A549 (cell line): ENCODE results near the gene HNF1B. TPM values are rescaled to one million over a fixed set of nuclear protein-coding genes. Genes with fewer than 3 reads are reported as not detected.

Experiments
- ATAC-seq, 2 experiments: fragments of 200-7000 bp in 1 of 2; fragments of >200 bp in 1 of 2; cut with Nextera tagmentation in 1 of 2; cut with Tn5 transposase in 1 of 2; 3 replicates each; pipeline versions ENCODE4 v1.8.0 to v1.9.1; 2018 to 2020; ENCODE audit warnings: mild to moderate bottlenecking in 1 of 2, moderate library complexity in 1 of 2
- CTCF ChIA-PET: fragments of 300-600 bp; sonication (Branson Sonifier 250); formaldehyde crosslinking; extraction: SDS; loops from one replicate; lab custom pipeline; 2021; ENCODE audit warnings: antibody characterized with exemption, inconsistent platforms; lab: Yijun Ruan, JAX
- POLR2A ChIA-PET: fragments of 350-600 bp; formaldehyde crosslinking; extraction: SDS; loops from one replicate; lab custom pipeline; 2021; ENCODE audit warnings: antibody characterized with exemption, inconsistent platforms; lab: Yijun Ruan, JAX
- DNase-seq, 2 experiments: peaks; one replicate each; pipeline versions ENCODE4 v3.0.0 to v3.0.0-alpha.2; 2011 to 2016; ENCODE audit warnings: low read depth in 1 of 2, low spot score in 1 of 2
- FAIRE-seq: peaks from 2 replicates; lab custom pipeline; 2011; peaks lifted over from hg19 to GRCh38; lab: Jason Lieb, UNC
- H3K27ac ChIP-seq, 2 experiments: fragments of >200 bp; sonication (Bioruptor Twin); formaldehyde crosslinking; 3 replicates each; pipeline ENCODE4 v1.5.1; 2016 to 2017
- H3K4me1 ChIP-seq: fragments of >200 bp; sonication (Bioruptor Twin); formaldehyde crosslinking; 3 replicates; pipeline ENCODE4 v1.6.1; 2016
- H3K4me2 ChIP-seq: fragments of >200 bp; sonication (Bioruptor Twin); formaldehyde crosslinking; 3 replicates; pipeline ENCODE4 v1.6.1; 2016
- H3K4me3 ChIP-seq: fragments of >200 bp; sonication (Bioruptor Twin); formaldehyde crosslinking; 3 replicates; pipeline ENCODE4 v1.5.1; 2016
- H3K9me3 ChIP-seq: fragments of >200 bp; sonication (Bioruptor Twin); formaldehyde crosslinking; 3 replicates; pipeline ENCODE4 v1.6.1; 2016
- CBX2 ChIP-seq: fragments of 200-600 bp; sonication (generic); IDR thresholded peaks from 2 replicates; pipeline ENCODE4 v1.6.1; 2016; ENCODE audit warnings: low read depth, mild to moderate bottlenecking, borderline replicate concordance
- CBX8 ChIP-seq: fragments of 200-600 bp; sonication (generic); IDR thresholded peaks from 2 replicates; pipeline ENCODE4 v1.6.1; 2016
- CEBPB ChIP-seq, 2 experiments: fragments of >200 bp in 1 of 2; sonication (Bioruptor Twin) in 1 of 2; formaldehyde crosslinking in 1 of 2; IDR thresholded peaks; 2 replicates each; pipeline ENCODE4 v1.6.1; 2012 to 2016
- ESRRA ChIP-seq: fragments of 150-350 bp; IDR thresholded peaks from 2 replicates; pipeline ENCODE4 v1.6.1; 2014; ENCODE audit warnings: mild to moderate bottlenecking, low read length, borderline replicate concordance
- HDAC2 ChIP-seq: fragments of 200-600 bp; sonication (generic); IDR thresholded peaks from 2 replicates; pipeline ENCODE4 v1.6.1; 2016
- HEYL ChIP-seq: fragments of 250-450 bp; sonication (Bioruptor Pico); IDR thresholded peaks from 2 replicates; pipeline ENCODE4 v1.8.0; 2021; ENCODE audit warnings: mild to moderate bottlenecking, moderate library complexity
- HOXB13 ChIP-seq: fragments of 250-450 bp; sonication (Bioruptor Pico); IDR thresholded peaks from 2 replicates; pipeline ENCODE4 v1.5.0; 2020; ENCODE audit warnings: low read depth, mild to moderate bottlenecking, moderate library complexity
- MAFK ChIP-seq: fragments of 450-650 bp; IDR thresholded peaks from 2 replicates; pipeline ENCODE4 v1.6.1; 2014; ENCODE audit not compliant: partially characterized antibody
- MAX ChIP-seq: IDR thresholded peaks from 2 replicates; pipeline ENCODE4 v1.6.1; 2012
- MYC ChIP-seq: IDR thresholded peaks from 2 replicates; pipeline ENCODE4 v1.6.1; 2012; ENCODE audit warnings: mild to moderate bottlenecking, inconsistent platforms, low read length, improper control_type of control experiment, borderline replicate concordance
- PBX3 ChIP-seq: IDR thresholded peaks from 2 replicates; pipeline ENCODE4 v1.6.1; 2012
- POLR2A ChIP-seq: IDR thresholded peaks from 2 replicates; pipeline ENCODE4 v1.6.1; 2012; ENCODE audit warnings: mild to moderate bottlenecking, low read length
- RAD21 ChIP-seq, 2 experiments: fragments of >200 bp in 1 of 2; sonication (Bioruptor Twin) in 1 of 2; formaldehyde crosslinking in 1 of 2; IDR thresholded peaks in 1 of 2; conservative IDR thresholded peaks in 1 of 2; 2 replicates in 1 of 2; 3 replicates in 1 of 2; pipeline ENCODE4 v1.6.1; 2012 to 2018; ENCODE audit warnings: inconsistent platforms in 1 of 2
- RARB ChIP-seq: fragments of 250-450 bp; sonication (Bioruptor Pico); IDR thresholded peaks from 2 replicates; pipeline ENCODE4 v1.8.0; 2021; ENCODE audit warnings: mild to moderate bottlenecking, moderate library complexity
- SMC3 ChIP-seq: fragments of >200 bp; sonication (Bioruptor Twin); formaldehyde crosslinking; IDR thresholded peaks from 3 replicates; pipeline ENCODE4 v1.6.1; 2018; ENCODE audit warnings: inconsistent platforms
- TFCP2L1 ChIP-seq: fragments of 250-450 bp; sonication (Bioruptor Pico); IDR thresholded peaks from 2 replicates; pipeline ENCODE4 v1.5.0; 2021; ENCODE audit warnings: mild to moderate bottlenecking
- ZC3H11A ChIP-seq: fragments of 450-650 bp; IDR thresholded peaks from 2 replicates; pipeline ENCODE4 v1.6.1; 2014; ENCODE audit warnings: antibody characterized with exemption, mild to moderate bottlenecking
- WGBS: methylation state at CpG from one replicate; pipeline ENCODE4 v1.1.6; 2017; ENCODE audit errors: missing lambda C conversion rate; 5-methylcytosine and 5-hydroxymethylcytosine counted together
- polyA minus RNA-seq: library from RNA; depleted of rRNA, polyadenylated mRNA; stranded (reverse); fragments of >200 nt; gene quantifications from 2 replicates; pipeline ENCODE4 v1.2.3, GENCODE V29; 2011; rRNA and poly(A)+ RNA removed
- polyA plus RNA-seq, 4 experiments: library from polyadenylated mRNA; depleted of rRNA in 3 of 4; stranded (reverse); fragments of >200 nt; fragmentation: RNase III in 1 of 4; extraction: RNeasy Plus Mini Kit Qiagen cat#74134 plus additional on column Dnase treatment in 1 of 4; gene quantifications; 2 replicates in 3 of 4; 3 replicates in 1 of 4; pipeline ENCODE4 v1.2.3, GENCODE V29; 2011 to 2017
- TF ChIP-seq, protein P1 (sequence below): fragments of >200 bp; sonication (Bioruptor Twin); formaldehyde crosslinking; IDR thresholded peaks from 3 replicates; pipeline ENCODE4 v1.5.1; 2016
- TF ChIP-seq, protein P2 (sequence below): fragments of 250-450 bp; sonication (Bioruptor Pico); IDR thresholded peaks from 2 replicates; pipeline ENCODE4 v1.5.0; 2021; ENCODE audit warnings: mild to moderate bottlenecking, moderate library complexity, borderline replicate concordance
- TF ChIP-seq, protein P3 (sequence below): fragments of >200 bp; sonication (Bioruptor Twin); formaldehyde crosslinking; IDR thresholded peaks from 3 replicates; pipeline ENCODE4 v1.6.1; 2016
- TF ChIP-seq, protein P4 (sequence below): fragments of 450-650 bp; IDR thresholded peaks from 2 replicates; pipeline ENCODE4 v1.6.1; 2014; ENCODE audit warnings: antibody characterized with exemption

HNF1B gene
- 13.3 and 17.0 TPM in 2 replicates for polyA plus RNA-seq (2011; rRNA removed)
- polyA plus RNA-seq (2012; cell fraction: cytosol; rRNA removed) = 14.1 and 16.8 TPM in 2 replicates
- 20.1 and 21.2 TPM in 2 replicates for polyA plus RNA-seq (2012; cell fraction: nucleus; rRNA removed)
- 19.5 to 21.3 TPM (median 20.8 TPM) in 3 replicates for polyA plus RNA-seq (2017; fragmentation: RNase III; extraction: RNeasy Plus Mini Kit Qiagen cat#74134 plus additional on column Dnase treatment)
- polyA minus RNA-seq = 23.9 and 28.2 TPM in 2 replicates

DNA sequence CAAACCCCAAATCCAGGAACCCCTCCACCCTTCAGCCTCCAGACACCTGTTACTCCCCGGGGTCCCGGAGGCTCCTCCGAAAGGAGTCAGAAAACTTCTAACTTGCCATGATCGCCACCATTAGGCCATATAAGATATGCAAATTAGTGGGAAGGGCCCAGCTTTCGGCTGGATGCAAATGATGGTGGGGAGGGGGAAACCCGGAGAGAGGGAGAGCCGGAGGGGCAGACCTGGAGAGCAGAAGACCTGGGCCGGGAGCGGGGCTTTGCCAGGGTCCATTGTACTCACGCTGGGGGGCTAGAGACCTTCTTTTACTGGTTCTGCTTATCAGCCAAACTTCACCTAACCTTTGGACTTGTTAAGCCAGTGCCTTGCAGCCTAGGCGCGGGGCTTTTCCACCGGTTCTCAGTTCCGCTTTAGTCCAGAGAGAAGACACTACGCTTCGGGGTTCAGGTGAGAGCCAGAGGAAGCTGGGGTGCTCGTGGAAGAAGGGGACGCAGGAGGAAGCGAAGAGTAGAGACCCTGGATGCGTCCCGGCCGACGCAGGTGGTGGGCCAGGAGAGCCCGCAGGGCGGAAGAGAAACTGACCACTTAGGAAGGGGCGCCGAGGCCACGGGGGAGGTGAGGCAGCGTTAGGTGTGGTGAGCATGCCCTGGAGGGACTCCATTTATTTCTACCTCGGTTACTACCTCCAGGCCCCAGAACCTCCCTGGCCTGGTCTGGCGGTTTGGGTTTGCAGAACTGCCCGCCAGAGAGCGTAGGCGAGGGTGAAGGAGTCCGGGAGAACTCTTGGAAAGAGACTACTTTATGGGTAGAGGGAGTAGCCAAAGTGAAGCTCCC lies at the start of gene HNF1B:
TSS of gene HNF1B (minus strand) at position 99 of the 840 bp plus-strand sequence. CDS start 175 bp downstream, outside the sequence.
- no peaks in the 10 kb centered on the region for H3K9me3 ChIP-seq
- ChIA-PET POLR2A (interaction anchor here (0.6 to 2.7 kb wide), 16 partner anchors 9 to 512 kb away, joined by 3 to 22 read pairs (median 6); partner anchors contain the start of gene SYNRG), CTCF (interaction anchor here (0.6 to 6.6 kb wide), 42 partner anchors 8 to 371 kb away, joined by 3 to 137 read pairs (median 5); partner anchors contain the start of gene DDX52)
- peaks cover 23% of the 10 kb centered on the region for H3K4me1 ChIP-seq
- peak; percentile 40 to 50 for ATAC-seq
- peak; percentile 68 to 76 for DNase-seq
- H3K4me2 ChIP-seq = peak within 1 kb of the TSS; percentile 90
- H3K4me3 ChIP-seq = peak within 1 kb of the TSS; percentile 67
- 1% methylated on average over 35 of the region's 35 CpGs for WGBS
- H3K27ac ChIP-seq = peak within 1 kb of the TSS; percentile 81 to 94
- TF ChIP-seq PBX3 (0 out of 2 replicates have a peak, but pooled peaks have one; percentile 38), RAD21 (conservative IDR thresholded peaks at IDR 0.05 in 1 of 2, IDR thresholded peaks at IDR 0.05 in 1 of 2) (peak; percentile 55 to 59; a peak in 4 of 5 replicates), HDAC2 (no peak), MYC (0 out of 2 replicates have a peak, but pooled peaks have one; percentile 32), SMC3 (peak; percentile 73), CBX2 (no peak), MAX (peak; percentile 76), POLR2A (peak; percentile 60)
- TF ChIP-seq, protein P1, sequence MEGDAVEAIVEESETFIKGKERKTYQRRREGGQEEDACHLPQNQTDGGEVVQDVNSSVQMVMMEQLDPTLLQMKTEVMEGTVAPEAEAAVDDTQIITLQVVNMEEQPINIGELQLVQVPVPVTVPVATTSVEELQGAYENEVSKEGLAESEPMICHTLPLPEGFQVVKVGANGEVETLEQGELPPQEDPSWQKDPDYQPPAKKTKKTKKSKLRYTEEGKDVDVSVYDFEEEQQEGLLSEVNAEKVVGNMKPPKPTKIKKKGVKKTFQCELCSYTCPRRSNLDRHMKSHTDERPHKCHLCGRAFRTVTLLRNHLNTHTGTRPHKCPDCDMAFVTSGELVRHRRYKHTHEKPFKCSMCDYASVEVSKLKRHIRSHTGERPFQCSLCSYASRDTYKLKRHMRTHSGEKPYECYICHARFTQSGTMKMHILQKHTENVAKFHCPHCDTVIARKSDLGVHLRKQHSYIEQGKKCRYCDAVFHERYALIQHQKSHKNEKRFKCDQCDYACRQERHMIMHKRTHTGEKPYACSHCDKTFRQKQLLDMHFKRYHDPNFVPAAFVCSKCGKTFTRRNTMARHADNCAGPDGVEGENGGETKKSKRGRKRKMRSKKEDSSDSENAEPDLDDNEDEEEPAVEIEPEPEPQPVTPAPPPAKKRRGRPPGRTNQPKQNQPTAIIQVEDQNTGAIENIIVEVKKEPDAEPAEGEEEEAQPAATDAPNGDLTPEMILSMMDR = peak; percentile 48
- TF ChIP-seq, protein P2, sequence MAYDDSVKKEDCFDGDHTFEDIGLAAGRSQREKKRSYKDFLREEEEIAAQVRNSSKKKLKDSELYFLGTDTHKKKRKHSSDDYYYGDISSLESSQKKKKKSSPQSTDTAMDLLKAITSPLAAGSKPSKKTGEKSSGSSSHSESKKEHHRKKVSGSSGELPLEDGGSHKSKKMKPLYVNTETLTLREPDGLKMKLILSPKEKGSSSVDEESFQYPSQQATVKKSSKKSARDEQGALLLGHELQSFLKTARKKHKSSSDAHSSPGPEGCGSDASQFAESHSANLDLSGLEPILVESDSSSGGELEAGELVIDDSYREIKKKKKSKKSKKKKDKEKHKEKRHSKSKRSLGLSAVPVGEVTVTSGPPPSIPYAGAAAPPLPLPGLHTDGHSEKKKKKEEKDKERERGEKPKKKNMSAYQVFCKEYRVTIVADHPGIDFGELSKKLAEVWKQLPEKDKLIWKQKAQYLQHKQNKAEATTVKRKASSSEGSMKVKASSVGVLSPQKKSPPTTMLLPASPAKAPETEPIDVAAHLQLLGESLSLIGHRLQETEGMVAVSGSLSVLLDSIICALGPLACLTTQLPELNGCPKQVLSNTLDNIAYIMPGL (CRISPR knock-in tag) = no peak
- TF ChIP-seq, protein P3, sequence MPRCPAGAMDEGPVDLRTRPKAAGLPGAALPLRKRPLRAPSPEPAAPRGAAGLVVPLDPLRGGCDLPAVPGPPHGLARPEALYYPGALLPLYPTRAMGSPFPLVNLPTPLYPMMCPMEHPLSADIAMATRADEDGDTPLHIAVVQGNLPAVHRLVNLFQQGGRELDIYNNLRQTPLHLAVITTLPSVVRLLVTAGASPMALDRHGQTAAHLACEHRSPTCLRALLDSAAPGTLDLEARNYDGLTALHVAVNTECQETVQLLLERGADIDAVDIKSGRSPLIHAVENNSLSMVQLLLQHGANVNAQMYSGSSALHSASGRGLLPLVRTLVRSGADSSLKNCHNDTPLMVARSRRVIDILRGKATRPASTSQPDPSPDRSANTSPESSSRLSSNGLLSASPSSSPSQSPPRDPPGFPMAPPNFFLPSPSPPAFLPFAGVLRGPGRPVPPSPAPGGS = peak; percentile 67; the same call in 1 of the 3 replicates
- no peak for FAIRE-seq

- H3K27ac ChIP-seq = peak overlapping the region in 1 of 2 experiments; percentile 27; a peak in 2 of 6 replicates
- CTCF ChIA-PET = interaction anchor here (0.9 to 8.3 kb wide), 20 partner anchors 8 to 156 kb away, joined by 3 to 57 read pairs (median 4); partner anchors contain the start of gene HNF1B
- H3K4me3 ChIP-seq = no peak overlapping the region
- no peaks in the 10 kb centered on the region for H3K9me3 ChIP-seq
- WGBS = 46% methylated on average over 2 of the region's 2 CpGs
- peaks cover 19% of the 10 kb centered on the region for H3K4me1 ChIP-seq
- ATAC-seq (no peak), FAIRE-seq (no peak), DNase-seq (no peak)
- no peak overlapping the region for H3K4me2 ChIP-seq
- POLR2A ChIA-PET = no interaction called here
- TF ChIP-seq MAFK = no peak
- no peak for TF ChIP-seq HEYL (CRISPR knock-in tag)
- no peak for TF ChIP-seq RARB (CRISPR knock-in tag)
- TF ChIP-seq POLR2A = no peak
- TF ChIP-seq CEBPB (IDR thresholded peaks at IDR 0.05) = no peak
- no peak for TF ChIP-seq HOXB13 (CRISPR knock-in tag)
- TF ChIP-seq, protein P4, sequence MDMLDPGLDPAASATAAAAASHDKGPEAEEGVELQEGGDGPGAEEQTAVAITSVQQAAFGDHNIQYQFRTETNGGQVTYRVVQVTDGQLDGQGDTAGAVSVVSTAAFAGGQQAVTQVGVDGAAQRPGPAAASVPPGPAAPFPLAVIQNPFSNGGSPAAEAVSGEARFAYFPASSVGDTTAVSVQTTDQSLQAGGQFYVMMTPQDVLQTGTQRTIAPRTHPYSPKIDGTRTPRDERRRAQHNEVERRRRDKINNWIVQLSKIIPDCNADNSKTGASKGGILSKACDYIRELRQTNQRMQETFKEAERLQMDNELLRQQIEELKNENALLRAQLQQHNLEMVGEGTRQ = no peak
- TF ChIP-seq, protein P1 = no peak
- no peak for TF ChIP-seq TFCP2L1 (CRISPR knock-in tag)
- no peak for TF ChIP-seq SMC3
- TF ChIP-seq ZC3H11A = no peak
- no peak for TF ChIP-seq ESRRA
- TF ChIP-seq CBX8 = no peak
- no peak for TF ChIP-seq CBX2
- TF ChIP-seq PBX3 = no peak
Measured at GRCh38 chr17:37792787-37793186, 47.9 kb upstream of the HNF1B start.
